ENCODE measurements around the gene HECW1.

GRCh38 chr7:43130347-43130746 is 17.9 kb downstream of the HECW1 start:
- TF ChIP-seq CREB5 (CRISPR knock-in tag; IDR thresholded peaks at IDR 0.05; ENCODE audit: low read depth), result no peak
- TF ChIP-seq, protein P1, sequence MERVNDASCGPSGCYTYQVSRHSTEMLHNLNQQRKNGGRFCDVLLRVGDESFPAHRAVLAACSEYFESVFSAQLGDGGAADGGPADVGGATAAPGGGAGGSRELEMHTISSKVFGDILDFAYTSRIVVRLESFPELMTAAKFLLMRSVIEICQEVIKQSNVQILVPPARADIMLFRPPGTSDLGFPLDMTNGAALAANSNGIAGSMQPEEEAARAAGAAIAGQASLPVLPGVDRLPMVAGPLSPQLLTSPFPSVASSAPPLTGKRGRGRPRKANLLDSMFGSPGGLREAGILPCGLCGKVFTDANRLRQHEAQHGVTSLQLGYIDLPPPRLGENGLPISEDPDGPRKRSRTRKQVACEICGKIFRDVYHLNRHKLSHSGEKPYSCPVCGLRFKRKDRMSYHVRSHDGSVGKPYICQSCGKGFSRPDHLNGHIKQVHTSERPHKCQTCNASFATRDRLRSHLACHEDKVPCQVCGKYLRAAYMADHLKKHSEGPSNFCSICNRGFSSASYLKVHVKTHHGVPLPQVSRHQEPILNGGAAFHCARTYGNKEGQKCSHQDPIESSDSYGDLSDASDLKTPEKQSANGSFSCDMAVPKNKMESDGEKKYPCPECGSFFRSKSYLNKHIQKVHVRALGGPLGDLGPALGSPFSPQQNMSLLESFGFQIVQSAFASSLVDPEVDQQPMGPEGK (CRISPR knock-in tag; IDR thresholded peaks at IDR 0.05; ENCODE audit: borderline replicate concordance), result no peak
- no peak for TF ChIP-seq ZFP30 (CRISPR knock-in tag; IDR thresholded peaks at IDR 0.05)
- no peak for TF ChIP-seq ZFP3 (CRISPR knock-in tag; IDR thresholded peaks at IDR 0.05)
- TF ChIP-seq ZC3H10 (CRISPR knock-in tag; IDR thresholded peaks at IDR 0.05), result no peak
- TF ChIP-seq OSR1 (CRISPR knock-in tag; IDR thresholded peaks at IDR 0.05), result no peak
- TF ChIP-seq TOX (CRISPR knock-in tag; IDR thresholded peaks at IDR 0.05; ENCODE audit: borderline replicate concordance), result no peak
- no peak for TF ChIP-seq ARNTL (CRISPR knock-in tag; IDR thresholded peaks at IDR 0.05; ENCODE audit: borderline replicate concordance, low read depth)
- TF ChIP-seq GLIS3 (CRISPR knock-in tag; IDR thresholded peaks at IDR 0.05), result no peak
- no peak for TF ChIP-seq SNAI2 (CRISPR knock-in tag; IDR thresholded peaks at IDR 0.05)

All from SK-N-SH treated with all-trans-retinoic acid at 6 μM for 48 hours (cell line).